ENCODE measurements around the gene DTNB. TPM values are rescaled to one million over a fixed set of nuclear protein-coding genes. Genes with fewer than 3 reads are reported as not detected.

Gene DTNB
- total and polyA plus RNA-seq, 2 donors (not counting 3 experiments of a cell fraction or from before 2014, with no cell fraction given) = 11.5 to 17.0 TPM

- Histone ChIP-seq H3K4me2 (ENCODE audit: insufficient read depth, low read length) (no peak overlapping the region), H3K4me3 (replicated peaks in 1 of 3; ENCODE audit: insufficient read depth in 1 of 3, low read depth in 1 of 3, low read length in 3 of 3) (no peak overlapping the region), H2AFZ (ENCODE audit: low read depth, low read length) (no peak overlapping the region), H3K9ac (replicated peaks; ENCODE audit: extremely low read depth, insufficient read depth, low read length) (no peak overlapping the region), H3K79me2 (ENCODE audit: control insufficient read depth, insufficient read depth, low read length) (no peaks in the 10 kb centered on the region), H3K27me3 (ENCODE audit: control insufficient read depth in 2 of 2, insufficient read depth in 2 of 2, low read length in 2 of 2) (no peaks in the 10 kb centered on the region), H3K9me1 (replicated peaks; ENCODE audit: control insufficient read depth, extremely low read depth, insufficient read depth, low read length) (no peaks in the 10 kb centered on the region), H3K36me3 (ENCODE audit: control insufficient read depth in 2 of 2, extremely low read depth in 1 of 2, insufficient read depth in 2 of 2, low read length in 2 of 2) (no peaks in the 10 kb centered on the region), H3K9me3 (replicated peaks; ENCODE audit: control insufficient read depth, insufficient read depth, low read length) (no peaks in the 10 kb centered on the region), H3K4me1 (ENCODE audit: control insufficient read depth, extremely low read depth, insufficient read depth, low read length) (no peaks in the 10 kb centered on the region), H3K27ac (ENCODE audit: insufficient read depth, low read depth, low read length) (no peak overlapping the region), H4K20me1 (replicated peaks; ENCODE audit: control insufficient read depth, extremely low read depth, insufficient read depth, low read length) (no peaks in the 10 kb centered on the region)
- ChIA-PET POLR2A (interaction anchor here (0.5 kb wide), 1 partner anchor 485 kb away, joined by 3 read pairs; no protein-coding TSS in a partner anchor), CTCF (interaction anchor here (3.3 to 6.6 kb wide), 2 partner anchors 10 to 24 kb away, joined by 15 to 43 read pairs; no protein-coding TSS in a partner anchor)
- TF ChIP-seq MYC (IDR thresholded peaks at IDR 0.05; ENCODE audit: low read depth, low read length) (no peak), JUN (IDR thresholded peaks at IDR 0.05; ENCODE audit: borderline replicate concordance, insufficient read depth, insufficient read length, low read depth) (no peak), MAX (IDR thresholded peaks at IDR 0.05; ENCODE audit: insufficient read depth, insufficient read length) (no peak), GATA2 (IDR thresholded peaks at IDR 0.05; ENCODE audit: insufficient read depth, insufficient read length, low read depth, low read length) (no peak)
- dilution Hi-C loops (cut with MboI; ENCODE audit: extremely low pct_ligation_motif_present, low sequenced_read_pairs) (no loop called here), intact Hi-C loops (cut with micrococcal nuclease) (no loop called here)
- DNase-seq (ENCODE audit: low read depth, low spot score) (no peak), FAIRE-seq (no peak)
- BruUV-seq (replicated peaks) = no TSS peak
These were observed 287.5 kb downstream of the DTNB start for GRCh38 chr2:25385910-25386309.

GRCh38 chr2:25383806-25384205, 289.6 kb downstream of the DTNB start:
- H3K4me2 ChIP-seq (ENCODE audit: insufficient read depth, low read length) = no peak overlapping the region
- H3K27ac ChIP-seq (ENCODE audit: insufficient read depth, low read depth, low read length) = no peak overlapping the region
- H3K4me3 ChIP-seq (replicated peaks in 1 of 3; ENCODE audit: insufficient read depth in 1 of 3, low read depth in 1 of 3, low read length in 3 of 3) = no peak overlapping the region
- FAIRE-seq = no peak
- no peaks in the 10 kb centered on the region for H4K20me1 ChIP-seq (replicated peaks; ENCODE audit: control insufficient read depth, extremely low read depth, insufficient read depth, low read length)
- ChIA-PET CTCF (interaction anchor here (1.0 to 6.6 kb wide), 4 partner anchors 17 to 282 kb away, joined by 3 to 43 read pairs (median 4); no protein-coding TSS in a partner anchor), POLR2A (no interaction called here)
- no peaks in the 10 kb centered on the region for H3K79me2 ChIP-seq (ENCODE audit: control insufficient read depth, insufficient read depth, low read length)
- no peak for DNase-seq (ENCODE audit: low read depth, low spot score)
- H3K9me3 ChIP-seq (replicated peaks; ENCODE audit: control insufficient read depth, insufficient read depth, low read length) = no peaks in the 10 kb centered on the region
- H3K9me1 ChIP-seq (replicated peaks; ENCODE audit: control insufficient read depth, extremely low read depth, insufficient read depth, low read length) = no peaks in the 10 kb centered on the region
- no peaks in the 10 kb centered on the region for H3K27me3 ChIP-seq (ENCODE audit: control insufficient read depth in 2 of 2, insufficient read depth in 2 of 2, low read length in 2 of 2)
- no peaks in the 10 kb centered on the region for H3K36me3 ChIP-seq (ENCODE audit: control insufficient read depth in 2 of 2, extremely low read depth in 1 of 2, insufficient read depth in 2 of 2, low read length in 2 of 2)
- intact Hi-C loops (cut with micrococcal nuclease) = no loop called here
- BruUV-seq (replicated peaks) = no TSS peak
- no peaks in the 10 kb centered on the region for H3K4me1 ChIP-seq (ENCODE audit: control insufficient read depth, extremely low read depth, insufficient read depth, low read length)
- no peak overlapping the region for H3K9ac ChIP-seq (replicated peaks; ENCODE audit: extremely low read depth, insufficient read depth, low read length)
- dilution Hi-C loops (cut with MboI; ENCODE audit: extremely low pct_ligation_motif_present, low sequenced_read_pairs) = no loop called here
- no peak overlapping the region for H2AFZ ChIP-seq (ENCODE audit: low read depth, low read length)
- TF ChIP-seq EZH2 (IDR thresholded peaks at IDR 0.05; ENCODE audit: borderline replicate concordance, low read depth, low read length, severe bottlenecking) (no peak), POLR2A (IDR thresholded peaks at IDR 0.05; ENCODE audit: low read depth, low read length) (no peak), POLR2AphosphoS5 (IDR thresholded peaks at IDR 0.05; ENCODE audit: insufficient read depth, low read depth, low read length) (no peak), MAX (IDR thresholded peaks at IDR 0.05; ENCODE audit: insufficient read depth, insufficient read length) (no peak), GATA2 (IDR thresholded peaks at IDR 0.05; ENCODE audit: insufficient read depth, insufficient read length, low read depth, low read length) (no peak), MYC (IDR thresholded peaks at IDR 0.05; ENCODE audit: low read depth, low read length) (no peak), JUN (IDR thresholded peaks at IDR 0.05; ENCODE audit: borderline replicate concordance, insufficient read depth, insufficient read length, low read depth) (no peak), FOS (IDR thresholded peaks at IDR 0.05; ENCODE audit: borderline replicate concordance, insufficient read depth, low read length) (no peak)
- TF ChIP-seq, protein P1, sequence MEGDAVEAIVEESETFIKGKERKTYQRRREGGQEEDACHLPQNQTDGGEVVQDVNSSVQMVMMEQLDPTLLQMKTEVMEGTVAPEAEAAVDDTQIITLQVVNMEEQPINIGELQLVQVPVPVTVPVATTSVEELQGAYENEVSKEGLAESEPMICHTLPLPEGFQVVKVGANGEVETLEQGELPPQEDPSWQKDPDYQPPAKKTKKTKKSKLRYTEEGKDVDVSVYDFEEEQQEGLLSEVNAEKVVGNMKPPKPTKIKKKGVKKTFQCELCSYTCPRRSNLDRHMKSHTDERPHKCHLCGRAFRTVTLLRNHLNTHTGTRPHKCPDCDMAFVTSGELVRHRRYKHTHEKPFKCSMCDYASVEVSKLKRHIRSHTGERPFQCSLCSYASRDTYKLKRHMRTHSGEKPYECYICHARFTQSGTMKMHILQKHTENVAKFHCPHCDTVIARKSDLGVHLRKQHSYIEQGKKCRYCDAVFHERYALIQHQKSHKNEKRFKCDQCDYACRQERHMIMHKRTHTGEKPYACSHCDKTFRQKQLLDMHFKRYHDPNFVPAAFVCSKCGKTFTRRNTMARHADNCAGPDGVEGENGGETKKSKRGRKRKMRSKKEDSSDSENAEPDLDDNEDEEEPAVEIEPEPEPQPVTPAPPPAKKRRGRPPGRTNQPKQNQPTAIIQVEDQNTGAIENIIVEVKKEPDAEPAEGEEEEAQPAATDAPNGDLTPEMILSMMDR (IDR thresholded peaks at IDR 0.05; ENCODE audit: extremely low read depth in 1 of 2, insufficient read depth in 1 of 2, low read depth in 1 of 2, low read length in 2 of 2) = no peak
